CD1c-positive myeloid dendritic cell (primary cell): ENCODE results near the gene DNAJC15.

Source experiments
- DNase-seq: peaks from one replicate; pipeline ENCODE4 v3.0.0-alpha.2; 2016; ENCODE audit errors: extremely low spot score

DNAJC15 gene

DNA sequence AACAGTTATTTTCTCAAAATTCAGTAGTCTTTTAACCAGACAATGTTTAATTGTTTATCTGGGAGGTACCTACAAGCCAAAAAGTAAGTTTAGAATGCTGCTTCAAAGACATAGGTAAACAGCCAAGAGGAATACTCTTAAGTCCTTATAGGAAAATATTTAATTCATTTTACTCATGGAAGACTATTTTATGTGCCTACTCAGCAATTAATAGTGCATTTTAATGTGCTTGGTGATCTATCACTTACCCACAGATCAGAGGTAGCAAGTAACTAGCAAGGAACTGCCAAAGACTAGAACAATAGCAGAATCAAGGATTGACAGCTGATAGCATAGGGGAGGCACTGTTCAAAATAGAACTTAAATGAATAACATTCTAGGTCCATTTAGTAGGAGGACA is 60.4 kb downstream of the DNAJC15 start:
- no peak for DNase-seq

DNA sequence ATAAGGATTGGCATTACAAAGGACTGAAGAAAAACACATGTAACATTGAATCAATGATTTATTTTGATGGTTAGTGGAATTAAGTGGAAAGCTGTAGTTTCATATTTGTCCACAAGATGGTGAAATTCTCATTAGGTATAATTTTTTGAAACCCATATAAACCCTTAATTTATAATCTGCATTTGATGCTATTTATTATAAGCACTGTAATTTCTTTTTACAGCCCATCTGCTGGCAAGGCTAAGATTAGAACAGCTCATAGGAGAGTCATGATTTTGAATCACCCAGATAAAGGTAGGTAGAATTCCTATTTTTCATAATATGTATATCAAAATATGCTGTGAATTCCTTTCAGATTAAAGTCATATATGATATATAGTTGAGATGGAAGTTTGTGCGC is 62.2 kb downstream of the DNAJC15 start:
- peak; percentile 41 for DNase-seq

- DNase-seq = no peak
These were observed 62.8 kb downstream of the DNAJC15 start for GRCh38 chr13:43086181-43086580.

DNA sequence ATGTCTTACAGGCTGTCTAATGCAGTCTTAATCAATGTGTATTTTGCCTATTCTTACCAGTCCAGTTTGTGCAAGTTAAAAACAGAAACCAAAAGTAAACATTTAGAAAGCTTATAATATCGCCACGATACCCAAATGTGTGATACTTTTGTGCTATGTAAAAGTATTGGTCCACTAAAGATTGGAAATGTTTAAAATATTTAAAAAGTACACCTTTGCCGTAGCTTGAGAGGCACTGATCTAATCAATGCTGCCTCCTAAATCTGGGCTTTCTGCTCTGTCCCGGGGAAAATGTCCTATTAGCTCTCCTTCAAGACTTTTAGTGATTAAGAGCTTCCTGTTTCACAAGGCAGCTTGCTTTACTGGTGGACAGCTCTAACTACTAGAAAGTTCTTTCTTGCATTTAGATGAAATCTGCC is 64.7 kb downstream of the DNAJC15 start:
- DNase-seq = peak; percentile 22

DNA sequence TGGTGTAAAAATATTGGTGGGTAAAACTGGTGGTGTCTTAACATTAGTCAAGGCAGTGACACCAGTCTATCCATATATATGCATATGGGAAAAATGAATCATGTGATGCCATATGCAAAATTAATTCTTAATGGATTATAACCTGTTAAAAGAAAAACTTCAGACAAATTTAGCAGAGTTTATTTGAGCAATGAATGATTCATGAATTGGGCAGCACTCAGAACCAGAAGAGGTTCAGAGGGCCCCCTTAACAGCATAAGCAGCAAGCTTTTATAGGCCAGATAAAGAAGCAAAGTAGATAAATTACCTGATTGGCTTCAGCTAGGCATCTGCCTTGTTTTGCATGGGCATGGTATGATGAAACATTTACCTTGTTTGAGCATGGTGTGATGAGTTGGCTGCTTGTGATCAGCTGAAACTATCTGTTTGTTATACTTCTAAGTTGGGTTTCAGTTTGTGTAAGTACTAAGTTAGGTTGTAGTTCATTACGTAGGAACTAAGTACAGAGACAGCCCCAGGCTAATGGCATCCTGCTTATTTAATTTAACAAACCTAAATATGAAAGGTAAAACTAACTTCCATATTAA is 66.6 kb downstream of the DNAJC15 start:
- no peak for DNase-seq

GRCh38 chr13:43094901-43095300 is 71.5 kb downstream of the DNAJC15 start:
- DNase-seq = no peak

DNA sequence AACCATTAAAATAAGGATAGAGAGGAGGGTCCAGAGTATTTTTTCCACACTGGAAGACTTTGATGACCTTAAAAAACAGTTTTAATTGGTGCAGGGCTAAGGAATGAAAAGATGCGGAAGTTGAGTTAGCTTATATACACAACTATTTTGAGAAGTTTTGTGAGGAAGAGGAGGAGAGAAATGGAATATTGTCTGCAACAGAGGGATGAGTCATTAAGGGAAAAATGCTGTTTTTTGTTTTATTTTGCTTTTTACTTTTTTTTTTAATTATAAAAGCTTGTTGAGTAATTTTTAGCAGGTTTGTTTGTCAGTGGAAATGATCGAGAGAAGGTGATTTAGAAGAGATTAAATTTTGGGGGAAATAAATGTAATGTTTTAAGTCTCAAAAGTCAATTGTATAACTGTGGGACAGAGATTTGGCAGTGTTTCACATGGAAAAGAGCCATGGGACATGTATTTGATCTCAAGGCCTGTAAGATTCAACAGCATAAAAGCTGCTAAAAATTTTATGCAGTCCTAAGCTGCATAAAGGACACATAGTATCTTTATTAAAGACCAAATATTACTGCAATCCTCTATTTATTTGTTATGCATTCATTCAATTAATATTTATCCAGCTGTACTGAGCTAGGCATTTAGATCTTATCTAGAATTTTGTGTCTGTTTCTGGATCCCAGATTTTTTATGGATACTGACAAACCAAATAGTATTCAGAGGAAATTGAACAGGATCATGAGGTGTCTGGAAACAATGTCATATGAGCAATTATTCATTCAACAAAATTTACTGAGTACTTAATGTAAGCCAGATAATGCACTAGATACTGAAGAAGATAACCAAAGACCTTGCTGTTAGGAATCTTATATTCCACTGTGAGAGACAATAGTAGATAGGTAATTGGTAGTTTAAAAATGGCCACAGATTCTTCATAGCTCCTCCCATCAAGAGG is 72.7 kb downstream of the DNAJC15 start:
- DNase-seq = no peak

DNA sequence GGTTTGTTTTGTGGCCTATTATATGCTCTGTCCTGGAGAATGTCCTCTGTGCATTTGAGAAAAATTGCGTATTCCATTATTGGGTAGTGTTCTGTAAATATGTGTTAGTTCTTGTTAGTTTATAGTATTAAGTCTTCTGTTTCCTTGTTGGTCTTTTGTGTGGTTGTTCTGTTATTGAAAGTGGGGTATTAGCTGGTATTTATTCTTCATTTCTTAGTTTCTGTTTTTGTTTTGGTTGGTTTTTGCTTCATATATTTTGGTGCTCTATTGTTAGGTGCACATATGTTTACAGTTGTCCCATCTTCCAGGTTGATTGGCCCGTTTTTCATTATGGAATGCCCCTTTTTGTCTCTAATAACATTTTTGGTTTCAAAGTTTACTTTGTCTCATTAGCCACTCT is 77.3 kb downstream of the DNAJC15 start:
- DNase-seq = no peak

DNA sequence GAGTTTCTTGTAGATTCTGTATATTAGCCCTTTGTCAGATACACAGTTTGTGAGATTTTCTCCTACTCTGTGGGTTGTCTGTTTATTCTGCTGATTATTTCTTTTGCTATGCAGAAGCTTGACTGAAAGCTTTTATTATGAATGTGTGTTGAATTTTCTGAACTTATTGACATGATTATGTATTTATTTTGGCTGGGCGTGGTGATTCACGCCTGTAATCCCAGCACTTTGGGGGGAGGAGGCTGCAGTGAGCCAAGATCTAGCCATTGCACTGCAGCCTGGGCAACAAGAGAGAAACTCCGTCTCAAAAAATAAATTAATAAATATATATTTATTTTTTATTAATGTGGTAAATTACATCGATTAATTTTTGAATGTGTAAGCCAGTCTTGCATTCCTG is 78.9 kb downstream of the DNAJC15 start:
- no peak for DNase-seq

- DNase-seq = no peak
These were observed 84.4 kb downstream of the DNAJC15 start for GRCh38 chr13:43107780-43108179.

- DNase-seq = no peak
These were observed 86.7 kb downstream of the DNAJC15 start for GRCh38 chr13:43110036-43110435.

DNA sequence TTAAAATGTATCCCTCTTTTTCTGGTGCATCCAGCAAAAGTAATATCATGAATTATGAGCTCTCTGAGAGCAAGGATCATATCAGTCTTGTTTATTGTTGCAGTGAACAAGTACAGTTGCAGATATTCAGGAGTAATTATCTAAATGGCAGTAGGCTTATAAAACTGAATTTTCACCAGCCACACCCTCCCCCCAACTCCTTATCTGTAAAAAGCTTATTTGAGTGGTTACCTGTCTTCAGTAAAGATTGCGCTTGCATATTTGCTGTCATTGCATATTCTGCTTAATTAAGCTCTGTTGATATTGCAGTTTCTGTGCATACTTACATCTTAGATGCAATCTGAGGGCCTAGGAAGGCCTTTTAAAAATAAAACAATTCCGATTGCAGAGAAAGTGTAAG is 87.3 kb downstream of the DNAJC15 start:
- no peak for DNase-seq

DNA sequence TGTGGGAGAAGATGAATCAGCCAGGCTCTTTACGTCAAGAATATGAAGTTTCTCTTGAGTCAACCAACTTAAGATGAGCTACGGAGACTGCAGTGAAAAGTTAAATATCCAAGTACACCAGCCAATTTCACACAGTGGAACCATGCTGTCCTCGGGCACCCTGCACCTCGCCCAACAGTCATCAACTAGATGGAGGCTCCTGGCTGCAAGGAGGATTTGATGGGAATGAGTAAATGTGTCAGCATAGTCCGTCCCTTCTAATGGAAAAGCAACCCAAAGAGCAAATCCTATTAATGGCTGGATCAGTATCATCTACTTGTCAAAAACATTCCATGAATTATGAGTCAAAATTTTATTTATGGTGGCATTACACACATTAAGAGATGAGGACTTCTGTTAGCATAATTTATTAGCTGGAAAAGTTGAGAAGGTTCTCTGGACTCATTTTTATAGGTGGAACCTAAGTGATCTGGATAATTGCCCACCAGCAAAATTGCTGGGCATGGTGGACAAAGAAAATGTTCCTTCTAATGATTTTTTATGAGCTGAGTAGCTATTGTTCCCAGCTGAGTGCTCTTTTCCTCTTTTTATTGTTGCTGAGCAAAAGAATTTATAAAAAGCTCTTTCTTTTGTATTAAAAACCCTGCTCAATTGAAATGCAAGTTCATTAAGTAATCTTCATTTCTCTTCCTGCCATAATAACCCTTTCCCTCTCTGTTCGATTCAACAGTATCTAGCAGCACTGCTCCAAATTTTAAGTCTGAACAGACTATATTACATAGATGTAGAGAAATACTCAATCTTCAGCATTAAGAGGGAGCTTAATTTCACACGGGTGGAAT is 88.4 kb downstream of the DNAJC15 start:
- DNase-seq = no peak

- no peak for DNase-seq
These were observed 90.2 kb downstream of the DNAJC15 start for GRCh38 chr13:43113603-43114002.

DNA sequence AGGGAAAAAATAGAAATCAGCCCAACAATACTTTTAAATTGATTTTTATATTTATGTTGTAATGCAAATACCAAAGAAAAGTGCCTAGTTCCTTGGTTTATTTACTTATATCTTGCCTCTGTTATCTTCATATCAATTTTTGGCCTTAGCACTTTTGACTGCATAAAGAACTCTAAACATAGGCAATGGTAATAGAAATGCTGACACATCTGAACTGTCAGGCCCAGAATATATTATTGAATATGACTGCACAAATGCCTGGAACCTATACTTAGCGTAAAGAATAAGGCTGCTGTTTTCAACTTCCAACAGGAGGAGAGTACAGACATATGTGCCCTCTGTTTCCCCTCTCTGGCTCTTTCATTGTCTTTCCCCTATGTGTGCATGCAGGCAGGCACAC is 91.1 kb downstream of the DNAJC15 start:
- DNase-seq = no peak

DNA sequence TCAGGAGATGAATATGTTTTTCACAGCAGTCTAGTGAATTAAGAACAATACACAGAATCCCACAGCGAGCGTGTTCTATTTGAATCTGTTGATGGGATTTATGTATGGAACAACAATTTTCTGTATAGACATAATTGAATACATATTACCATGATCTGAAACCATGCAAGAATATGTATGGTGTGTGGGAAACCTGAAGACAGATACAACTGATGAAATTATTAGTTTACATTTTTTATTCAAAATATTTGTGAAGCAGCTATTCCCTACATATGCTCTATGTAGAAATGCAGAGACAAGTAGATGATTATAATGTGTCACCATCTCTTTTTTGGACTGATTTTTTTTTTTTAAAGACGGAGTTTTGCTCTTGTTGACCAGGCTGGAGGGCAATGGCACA is 91.8 kb downstream of the DNAJC15 start:
- DNase-seq = no peak

- no peak for DNase-seq
These were observed 92.9 kb downstream of the DNAJC15 start for GRCh38 chr13:43116242-43116641.

- DNase-seq = no peak
These were observed 95.1 kb downstream of the DNAJC15 start for GRCh38 chr13:43118521-43118920.

DNA sequence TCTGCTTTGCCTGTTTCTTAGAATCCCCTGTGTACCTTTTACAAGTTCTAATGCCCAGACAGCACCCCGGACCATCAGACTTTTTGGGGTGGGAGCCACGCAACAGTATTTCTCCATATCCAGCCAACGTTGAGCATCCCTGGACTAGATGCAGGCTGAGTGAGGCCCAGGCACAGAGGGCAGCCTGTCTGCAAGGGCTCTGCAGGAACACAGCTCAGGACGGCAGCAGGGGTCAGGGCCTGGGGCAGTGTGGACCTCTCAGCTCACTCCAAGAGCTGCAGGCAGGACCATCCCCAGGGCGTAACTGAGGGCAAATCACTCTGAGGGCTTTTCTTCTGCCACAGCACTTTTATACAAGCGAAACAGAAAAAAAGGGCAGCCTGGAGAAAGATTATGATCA is 95.8 kb downstream of the DNAJC15 start:
- DNase-seq = no peak

- no peak for DNase-seq
These were observed 99.4 kb downstream of the DNAJC15 start for GRCh38 chr13:43122791-43123190.

GRCh38 chr13:43123856-43124255 is 100.5 kb downstream of the DNAJC15 start:
- no peak for DNase-seq

DNA sequence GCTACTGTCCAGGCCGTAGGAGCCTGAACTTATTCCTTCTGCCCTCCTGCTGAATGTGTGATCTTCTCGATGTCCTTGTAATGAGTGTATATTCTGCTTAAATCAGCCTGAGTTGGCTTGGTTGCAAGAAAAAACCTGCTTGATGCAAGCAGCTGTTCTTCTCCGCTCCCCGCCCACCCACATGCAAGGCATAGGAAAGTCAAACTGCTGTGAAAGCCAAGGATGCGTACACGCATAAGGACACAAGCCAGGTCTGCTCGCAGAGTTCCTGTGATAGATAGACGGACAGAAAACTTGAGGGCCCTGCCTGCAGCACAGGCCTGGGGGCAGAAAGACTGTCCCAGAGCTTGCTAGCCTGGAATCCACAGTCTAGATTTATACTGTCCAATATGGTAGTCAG is 101.1 kb downstream of the DNAJC15 start:
- DNase-seq = no peak
